Stimulated activated CD8-positive, alpha-beta memory T cell treated with anti-CD3 and anti-CD28 coated beads, Interleukin-12 subunit alpha, Interleukin-12 subunit beta, amount 100 ng/mL, for 24 hours (primary cell): ENCODE data around the gene NUDCD3.

Experiments
- DNase-seq: peaks from one replicate; pipeline ENCODE4 v3.0.0-alpha.2; 2020; ENCODE audit errors: extremely low read depth

Gene NUDCD3

GRCh38 chr7:44366986-44367385, 123.5 kb downstream of the NUDCD3 start:
- no peak for DNase-seq

- no peak for DNase-seq
Observed at GRCh38 chr7:44353668-44354067, 136.8 kb downstream of the NUDCD3 start.

- no peak for DNase-seq
Observed at GRCh38 chr7:44348851-44349781, 141.3 kb downstream of the NUDCD3 start.

GRCh38 chr7:44348300-44348699, 142.2 kb downstream of the NUDCD3 start:
- DNase-seq, result no peak

- DNase-seq, result no peak
Observed at GRCh38 chr7:44347546-44348114, 142.8 kb downstream of the NUDCD3 start.

- no peak for DNase-seq
Observed at GRCh38 chr7:44346063-44346462, 144.4 kb downstream of the NUDCD3 start.

- DNase-seq, result no peak
Observed at GRCh38 chr7:44341401-44341800, 149.1 kb downstream of the NUDCD3 start.

GRCh38 chr7:44338600-44338999, 151.9 kb downstream of the NUDCD3 start:
- DNase-seq, result no peak

GRCh38 chr7:44336491-44336890, 154.0 kb downstream of the NUDCD3 start:
- no peak for DNase-seq

GRCh38 chr7:44335184-44335583, 155.3 kb downstream of the NUDCD3 start:
- no peak for DNase-seq

- no peak for DNase-seq
Observed at GRCh38 chr7:44334734-44335097, 155.7 kb downstream of the NUDCD3 start.

- DNase-seq, result no peak
Observed at GRCh38 chr7:44333911-44334733, 156.3 kb downstream of the NUDCD3 start.

- no peak for DNase-seq
Observed at GRCh38 chr7:44331682-44332081, 158.8 kb downstream of the NUDCD3 start.

GRCh38 chr7:44330331-44330730, 160.1 kb downstream of the NUDCD3 start:
- DNase-seq, result no peak

- no peak for DNase-seq
Observed at GRCh38 chr7:44329888-44330287, 160.6 kb downstream of the NUDCD3 start.
